GM12878 (cell line): ENCODE results near the gene GCKR. TPM values are rescaled to one million over a fixed set of nuclear protein-coding genes. Genes with fewer than 3 reads are reported as not detected.

Experiments
- ATAC-seq: fragments of 200-7000 bp; cut with Tn5 transposase; 3 replicates; pipeline ENCODE4 v1.9.1; 2020; ENCODE audit warnings: mild to moderate bottlenecking, moderate library complexity
- BruUV-seq: library from RNA; stranded (reverse); fragments of 400-500 nt; replicated peaks from 2 replicates; lab custom pipeline; 2021; lab: Mats Ljungman, UMichigan
- CTCF ChIA-PET: fragments of 300-600 bp; sonication (Branson Sonifier 250); formaldehyde crosslinking; extraction: SDS; loops from one replicate; lab custom pipeline; 2021; ENCODE audit warnings: inconsistent platforms; lab: Yijun Ruan, JAX
- POLR2A ChIA-PET: fragments of 350-600 bp; formaldehyde crosslinking; extraction: SDS; loops from one replicate; lab custom pipeline; 2021; ENCODE audit warnings: inconsistent platforms; lab: Charles Lee
- RAD21 ChIA-PET: fragments of 300-600 bp; sonication (Branson Sonifier 250); formaldehyde crosslinking; loops from one replicate; lab custom pipeline; 2023; ENCODE audit warnings: antibody characterized with exemption; ENCODE audit not compliant: unreplicated experiment; lab: Charles Lee
- SMC1A ChIA-PET: fragments of 300-600 bp; sonication (Branson Sonifier 250); formaldehyde crosslinking; loops from one replicate; lab custom pipeline; 2023; ENCODE audit not compliant: unreplicated experiment, uncharacterized antibody; lab: Charles Lee
- DNase-seq: peaks from one replicate; pipeline ENCODE4 v3.0.0-alpha.2; 2011; ENCODE audit warnings: low read depth, low spot score
- FAIRE-seq: peaks from 3 replicates; lab custom pipeline; 2011; peaks lifted over from hg19 to GRCh38; lab: Jason Lieb, UNC
- H2AFZ ChIP-seq: 2 replicates; pipeline ENCODE4 v1.6.0; 2011; ENCODE audit warnings: low read depth, low read length, control low read depth; ENCODE audit not compliant: control insufficient read depth
- H3K27ac ChIP-seq: 2 replicates; pipeline ENCODE4 v1.5.1; 2011; ENCODE audit warnings: control low read depth; ENCODE audit not compliant: control insufficient read depth, insufficient read depth
- H3K27me3 ChIP-seq, 2 experiments: replicated peaks in 1 of 2; 2 replicates each; pipeline versions ENCODE4 v1.6.0 to v1.6.1; 2011; ENCODE audit warnings: low read length in 1 of 2; ENCODE audit not compliant: control insufficient read depth in 2 of 2, insufficient read depth in 2 of 2
- H3K36me3 ChIP-seq, 2 experiments: 2 replicates each; pipeline ENCODE4 v1.5.1; 2011; ENCODE audit warnings: low read length in 1 of 2; ENCODE audit not compliant: control insufficient read depth in 2 of 2, insufficient read depth in 2 of 2
- H3K4me1 ChIP-seq: 2 replicates; pipeline ENCODE4 v1.6.1; 2011; ENCODE audit warnings: mild to moderate bottlenecking, low read length, moderate library complexity, mixed read lengths; ENCODE audit not compliant: control insufficient read depth, insufficient read depth
- H3K4me2 ChIP-seq: 2 replicates; pipeline ENCODE4 v1.6.0; 2011; ENCODE audit warnings: control low read depth; ENCODE audit not compliant: control insufficient read depth, insufficient read depth
- H3K4me3 ChIP-seq: fragments of 200-600 bp; sonication (generic); 2 replicates; pipeline ENCODE4 v1.5.1; 2016
- H3K79me2 ChIP-seq: 2 replicates; pipeline ENCODE4 v1.6.0; 2011; ENCODE audit warnings: low read length; ENCODE audit not compliant: control insufficient read depth, insufficient read depth
- H3K9ac ChIP-seq: 2 replicates; pipeline ENCODE4 v1.8.0; 2011; ENCODE audit warnings: low read length, control low read depth, mixed read lengths; ENCODE audit not compliant: control insufficient read depth, insufficient read depth
- H3K9me3 ChIP-seq: replicated peaks from 3 replicates; pipeline ENCODE4 v1.5.1; 2011; ENCODE audit warnings: mild to moderate bottlenecking, low read length; ENCODE audit not compliant: control insufficient read depth, insufficient read depth
- H4K20me1 ChIP-seq: 2 replicates; pipeline ENCODE4 v1.6.0; 2011; ENCODE audit not compliant: control insufficient read depth, insufficient read depth
- BCL11A ChIP-seq: IDR thresholded peaks from 2 replicates; pipeline ENCODE4 v1.6.1; 2011; ENCODE audit warnings: low read depth, low read length
- CHD2 ChIP-seq: IDR thresholded peaks from 2 replicates; pipeline ENCODE4 v1.6.1; 2011; ENCODE audit warnings: low read depth, low read length, improper control_type of control experiment, borderline replicate concordance
- KLF5 ChIP-seq: fragments of 450-650 bp; IDR thresholded peaks from 2 replicates; pipeline ENCODE4 v1.6.1; 2014; ENCODE audit warnings: mild to moderate bottlenecking; ENCODE audit not compliant: partially characterized antibody
- MTA3 ChIP-seq: IDR thresholded peaks from 2 replicates; pipeline ENCODE4 v1.6.1; 2012; ENCODE audit warnings: low read length, inconsistent platforms, borderline replicate concordance
- POLR2A ChIP-seq: IDR thresholded peaks from 2 replicates; pipeline ENCODE4 v1.6.1; 2011; ENCODE audit warnings: low read depth, mild to moderate bottlenecking, low read length
- RELA ChIP-seq: fragments of 450-650 bp; IDR thresholded peaks from 2 replicates; pipeline ENCODE4 v1.8.0; 2014; ENCODE audit warnings: borderline replicate concordance; ENCODE audit not compliant: partially characterized antibody
- RFX5 ChIP-seq: IDR thresholded peaks from 2 replicates; pipeline ENCODE4 v1.6.1; 2011; ENCODE audit warnings: low read depth, low read length, improper control_type of control experiment
- TCF12 ChIP-seq: IDR thresholded peaks from 2 replicates; pipeline ENCODE4 v1.6.1; 2011; ENCODE audit warnings: low read depth, mild to moderate bottlenecking, low read length
- TCF3 ChIP-seq: IDR thresholded peaks from 2 replicates; pipeline ENCODE4 v1.6.1; 2012; ENCODE audit warnings: low read depth, mild to moderate bottlenecking, low read length, borderline replicate concordance; ENCODE audit not compliant: insufficient read depth
- USF2 ChIP-seq: IDR thresholded peaks from 2 replicates; pipeline ENCODE4 v1.6.1; 2011; ENCODE audit warnings: low read depth, low read length, improper control_type of control experiment, borderline replicate concordance
- ZNF24 ChIP-seq: fragments of 450-650 bp; IDR thresholded peaks from 2 replicates; pipeline ENCODE4 v1.6.1; 2017; ENCODE audit warnings: antibody characterized with exemption, mild to moderate bottlenecking
- ZNF592 ChIP-seq: fragments of 450-650 bp; IDR thresholded peaks from 2 replicates; pipeline ENCODE4 v1.6.1; 2017; ENCODE audit warnings: mild to moderate bottlenecking, moderate library complexity
- WGBS: methylation state at CpG from one replicate; pipeline ENCODE4 v1.1.6; 2016; ENCODE audit warnings: low lambda C conversion rate; ENCODE audit not compliant: insufficient replicate concordance, insufficient coverage; ENCODE audit errors: missing lambda C conversion rate; 5-methylcytosine and 5-hydroxymethylcytosine counted together
- in situ Hi-C: fragments of 300-500 bp; cut with MboI; formaldehyde crosslinking; loops from 9 replicates; pipeline ENCODE4 v1.14.3; 2018; ENCODE audit warnings: mixed read lengths
- intact Hi-C: fragments of 100-400 bp; cut with micrococcal nuclease; formaldehyde crosslinking; loops from one replicate; pipeline ENCODE4 v1.14.2; 2022; ENCODE audit not compliant: unreplicated experiment
- polyA plus RNA-seq, 11 experiments: library from polyadenylated mRNA; depleted of rRNA in 4 of 11; unstranded in 6 of 11; stranded (reverse) in 5 of 11; fragments of >200 nt; fragmentation: Nextera tagmentation in 4 of 11; fragmentation: Illumina TruSeq in 1 of 11; extraction: Ambion mirVana in 4 of 11; extraction: Trizol in 1 of 11; gene quantifications; 1 replicate in 1 of 11; 2 replicates in 10 of 11; pipeline versions ENCODE4 v1.2.1 to v1.2.3, GENCODE V29; 2011 to 2016; ENCODE audit warnings: inconsistent platforms in 2 of 11, missing spikeins in 2 of 11, low read depth in 1 of 11
- total RNA-seq, 4 experiments: library from RNA; depleted of rRNA in 3 of 4; stranded (reverse); fragments of >200 nt in 3 of 4; fragmentation: Illumina TruSeq in 1 of 4; extraction: Trizol in 1 of 4; gene quantifications; 2 replicates each; pipeline versions ENCODE4 v1.2.1 to v1.2.3, GENCODE V29; 2013 to 2021
- TF ChIP-seq, protein P1 (sequence below): fragments of 450-650 bp; IDR thresholded peaks from 2 replicates; pipeline ENCODE4 v1.6.1; 2018; ENCODE audit warnings: mild to moderate bottlenecking, low read depth, moderate library complexity; ENCODE audit not compliant: partially characterized antibody

The GCKR gene
- total and polyA plus RNA-seq, 10 of the 15 experiments (the other 5 are each of a cell fraction or from before 2014, with no cell fraction given) = not detected

- no peak overlapping the region for H2AFZ ChIP-seq
- no TSS peak for BruUV-seq
- RAD21 ChIA-PET = no interaction called here
These were observed 54.9 kb downstream of the GCKR start for GRCh38 chr2:27551514-27551913.

More at GRCh38 chr2:27551514-27551913, 54.9 kb downstream of the GCKR start:
- no peaks in the 10 kb centered on the region for H4K20me1 ChIP-seq
- no peak overlapping the region for H3K27ac ChIP-seq
- 100% methylated on average over 1 of the region's 1 CpG for WGBS
- intact Hi-C loops (no loop called here), in situ Hi-C loops (no loop called here)
- no peaks in the 10 kb centered on the region for H3K9me3 ChIP-seq
- no peak overlapping the region for H3K4me3 ChIP-seq
- ChIA-PET POLR2A (interaction anchor here (0.5 kb wide), 1 partner anchor 95 kb away, joined by 3 read pairs; no protein-coding TSS in a partner anchor), SMC1A (no interaction called here), CTCF (no interaction called here)
- H3K36me3 ChIP-seq = no peaks in the 10 kb centered on the region
- TF ChIP-seq CHD2 = no peak
- TF ChIP-seq KLF5 = no peak
- no peak for TF ChIP-seq ZNF24
- TF ChIP-seq POLR2A = no peak
- TF ChIP-seq, protein P1, sequence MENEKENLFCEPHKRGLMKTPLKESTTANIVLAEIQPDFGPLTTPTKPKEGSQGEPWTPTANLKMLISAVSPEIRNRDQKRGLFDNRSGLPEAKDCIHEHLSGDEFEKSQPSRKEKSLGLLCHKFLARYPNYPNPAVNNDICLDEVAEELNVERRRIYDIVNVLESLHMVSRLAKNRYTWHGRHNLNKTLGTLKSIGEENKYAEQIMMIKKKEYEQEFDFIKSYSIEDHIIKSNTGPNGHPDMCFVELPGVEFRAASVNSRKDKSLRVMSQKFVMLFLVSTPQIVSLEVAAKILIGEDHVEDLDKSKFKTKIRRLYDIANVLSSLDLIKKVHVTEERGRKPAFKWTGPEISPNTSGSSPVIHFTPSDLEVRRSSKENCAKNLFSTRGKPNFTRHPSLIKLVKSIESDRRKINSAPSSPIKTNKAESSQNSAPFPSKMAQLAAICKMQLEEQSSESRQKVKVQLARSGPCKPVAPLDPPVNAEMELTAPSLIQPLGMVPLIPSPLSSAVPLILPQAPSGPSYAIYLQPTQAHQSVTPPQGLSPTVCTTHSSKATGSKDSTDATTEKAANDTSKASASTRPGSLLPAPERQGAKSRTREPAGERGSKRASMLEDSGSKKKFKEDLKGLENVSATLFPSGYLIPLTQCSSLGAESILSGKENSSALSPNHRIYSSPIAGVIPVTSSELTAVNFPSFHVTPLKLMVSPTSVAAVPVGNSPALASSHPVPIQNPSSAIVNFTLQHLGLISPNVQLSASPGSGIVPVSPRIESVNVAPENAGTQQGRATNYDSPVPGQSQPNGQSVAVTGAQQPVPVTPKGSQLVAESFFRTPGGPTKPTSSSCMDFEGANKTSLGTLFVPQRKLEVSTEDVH = no peak
- TF ChIP-seq RFX5 = no peak
- TF ChIP-seq BCL11A = no peak
- TF ChIP-seq TCF3 = no peak
- no peak for TF ChIP-seq MTA3
- no peak for TF ChIP-seq RELA
- TF ChIP-seq USF2 = no peak
- no peak for TF ChIP-seq ZNF592
- no peak for TF ChIP-seq TCF12
- FAIRE-seq = no peak
- H3K9ac ChIP-seq = no peak overlapping the region
- H3K79me2 ChIP-seq = no peaks in the 10 kb centered on the region
- no peaks in the 10 kb centered on the region for H3K4me1 ChIP-seq
- no peak for ATAC-seq
- H3K4me2 ChIP-seq = no peak overlapping the region
- H3K27me3 ChIP-seq = no peaks in the 10 kb centered on the region
- no peak for DNase-seq
